HepG2 (cell line): ENCODE results near the gene PPP1R8. TPM values are rescaled to one million over a fixed set of nuclear protein-coding genes. Genes with fewer than 3 reads are reported as not detected.

Experiments used
- AGO1 ChIP-seq: fragments of 200-400 bp; formaldehyde crosslinking; IDR thresholded peaks from 2 replicates; pipeline ENCODE4 v1.6.1; 2017; ENCODE audit warnings: mild to moderate bottlenecking, low read depth, low read length, moderate library complexity; ENCODE audit not compliant: poor library complexity, severe bottlenecking
- CBX1 ChIP-seq: IDR thresholded peaks from one replicate; pipeline ENCODE4 v1.6.1; 2016; ENCODE audit warnings: antibody characterized with exemption, low read depth
- CENPX ChIP-seq: sonication (generic); formaldehyde crosslinking; IDR thresholded peaks from 2 replicates; pipeline ENCODE4 v1.9.0; 2021; ENCODE audit warnings: mild to moderate bottlenecking, missing genetic modification reagents, moderate library complexity
- DNMT1 ChIP-seq: sonication (generic); formaldehyde crosslinking; IDR thresholded peaks from 2 replicates; pipeline ENCODE4 v1.5.1; 2020; ENCODE audit warnings: mild to moderate bottlenecking, missing genetic modification reagents
- ELF4 ChIP-seq: sonication (generic); formaldehyde crosslinking; IDR thresholded peaks from 2 replicates; pipeline ENCODE4 v1.5.0; 2020; ENCODE audit warnings: missing genetic modification reagents, mild to moderate bottlenecking, moderate library complexity, borderline replicate concordance
- HDAC1 ChIP-seq: sonication (generic); formaldehyde crosslinking; IDR thresholded peaks from 2 replicates; pipeline ENCODE4 v1.5.1; 2020; ENCODE audit warnings: mild to moderate bottlenecking, missing genetic modification reagents
- JUN ChIP-seq: sonication (generic); formaldehyde crosslinking; IDR thresholded peaks from 2 replicates; pipeline ENCODE4 v1.4.0; 2020; ENCODE audit warnings: mild to moderate bottlenecking, missing genetic modification reagents
- KDM5B ChIP-seq: sonication (generic); formaldehyde crosslinking; IDR thresholded peaks from 2 replicates; pipeline ENCODE4 v1.4.0; 2020; ENCODE audit warnings: missing genetic modification reagents, mild to moderate bottlenecking, borderline replicate concordance
- NFIC ChIP-seq: IDR thresholded peaks from 2 replicates; pipeline ENCODE4 v1.6.1; 2012; ENCODE audit warnings: mild to moderate bottlenecking, low read length, inconsistent platforms
- SNRNP70 ChIP-seq: fragments of 200-400 bp; formaldehyde crosslinking; IDR thresholded peaks from 2 replicates; pipeline ENCODE4 v1.6.1; 2017; ENCODE audit warnings: mild to moderate bottlenecking, low read depth, low read length, moderate library complexity
- TEF ChIP-seq: sonication (generic); formaldehyde crosslinking; IDR thresholded peaks from 2 replicates; pipeline ENCODE4 v1.5.0; 2020; ENCODE audit warnings: missing genetic modification reagents
- ZNF329 ChIP-seq: sonication (generic); formaldehyde crosslinking; IDR thresholded peaks from 2 replicates; pipeline ENCODE4 v1.9.0; 2021; ENCODE audit warnings: low read depth, mild to moderate bottlenecking, missing genetic modification reagents
- ZNF484 ChIP-seq: sonication (generic); formaldehyde crosslinking; IDR thresholded peaks from 2 replicates; pipeline ENCODE4 v1.5.1; 2020; ENCODE audit warnings: mild to moderate bottlenecking, low read depth, missing genetic modification reagents, borderline replicate concordance
- ZNF615 ChIP-seq: sonication (generic); formaldehyde crosslinking; IDR thresholded peaks from 2 replicates; pipeline ENCODE4 v1.5.0; 2020; ENCODE audit warnings: mild to moderate bottlenecking, missing genetic modification reagents, borderline replicate concordance
- ZNF646 ChIP-seq: sonication (generic); formaldehyde crosslinking; IDR thresholded peaks from 2 replicates; pipeline ENCODE4 v1.9.0; 2021; ENCODE audit warnings: mild to moderate bottlenecking, missing genetic modification reagents
- ZSCAN12 ChIP-seq: sonication (generic); formaldehyde crosslinking; IDR thresholded peaks from 2 replicates; pipeline ENCODE4 v1.9.0; 2021; ENCODE audit warnings: mild to moderate bottlenecking, missing genetic modification reagents
- ZSCAN9 ChIP-seq: IDR thresholded peaks from 2 replicates; pipeline ENCODE4 v1.6.1; 2016; ENCODE audit warnings: borderline replicate concordance
- polyA plus RNA-seq, 8 experiments: library from polyadenylated mRNA; depleted of rRNA in 3 of 8; stranded (reverse) in 7 of 8; unstranded in 1 of 8; fragments of >200 nt; fragmentation: Illumina TruSeq in 4 of 8; extraction: Trizol in 4 of 8; gene quantifications; 2 replicates each; pipeline versions ENCODE4 v1.2.1 to v1.2.3, GENCODE V29; 2011 to 2016; ENCODE audit warnings: low read depth in 4 of 8, missing spikeins in 1 of 8, mixed read lengths in 1 of 8; ENCODE audit not compliant: insufficient read depth in 1 of 8
- total RNA-seq, 5 experiments: library from RNA; depleted of rRNA; stranded (reverse); fragments of >200 nt; fragmentation: Illumina TruSeq; extraction: Trizol; gene quantifications; 2 replicates each; pipeline ENCODE4 v1.2.3, GENCODE V29; 2016; ENCODE audit warnings: low read depth in 1 of 5
- TF ChIP-seq, protein P1 (sequence below): sonication (generic); formaldehyde crosslinking; IDR thresholded peaks from 2 replicates; pipeline ENCODE4 v1.5.0; 2020; ENCODE audit warnings: mild to moderate bottlenecking, missing genetic modification reagents, borderline replicate concordance

Gene PPP1R8
- total and polyA plus RNA-seq, 2 of the 13 experiments (the other 11 are each of a cell fraction or from before 2014, with no cell fraction given): 38.3 to 62.2 TPM

- TF ChIP-seq HDAC1 (CRISPR knock-in tag): peak; percentile 97
- TF ChIP-seq SNRNP70: no peak
- no peak; the same call in 1 of the 2 replicates for TF ChIP-seq KDM5B
- TF ChIP-seq ELF4: no peak
- TF ChIP-seq JUN (CRISPR knock-in tag): 0 out of 2 replicates have a peak, but pooled peaks have one; percentile 33
- no peak for TF ChIP-seq ZNF484 (CRISPR knock-in tag)
- no peak for TF ChIP-seq ZNF646 (CRISPR knock-in tag)
- peak; percentile 52 for TF ChIP-seq AGO1
- no peak for TF ChIP-seq CENPX (CRISPR knock-in tag)
- no peak; the same call in 1 of the 2 replicates for TF ChIP-seq ZNF615 (CRISPR knock-in tag)
- no peak for TF ChIP-seq NFIC
- TF ChIP-seq ZNF329 (CRISPR knock-in tag): no peak
- TF ChIP-seq CBX1: no peak
- TF ChIP-seq ZSCAN12: 0 out of 2 replicates have a peak, but pooled peaks have one; percentile 43
- TF ChIP-seq, protein P1, sequence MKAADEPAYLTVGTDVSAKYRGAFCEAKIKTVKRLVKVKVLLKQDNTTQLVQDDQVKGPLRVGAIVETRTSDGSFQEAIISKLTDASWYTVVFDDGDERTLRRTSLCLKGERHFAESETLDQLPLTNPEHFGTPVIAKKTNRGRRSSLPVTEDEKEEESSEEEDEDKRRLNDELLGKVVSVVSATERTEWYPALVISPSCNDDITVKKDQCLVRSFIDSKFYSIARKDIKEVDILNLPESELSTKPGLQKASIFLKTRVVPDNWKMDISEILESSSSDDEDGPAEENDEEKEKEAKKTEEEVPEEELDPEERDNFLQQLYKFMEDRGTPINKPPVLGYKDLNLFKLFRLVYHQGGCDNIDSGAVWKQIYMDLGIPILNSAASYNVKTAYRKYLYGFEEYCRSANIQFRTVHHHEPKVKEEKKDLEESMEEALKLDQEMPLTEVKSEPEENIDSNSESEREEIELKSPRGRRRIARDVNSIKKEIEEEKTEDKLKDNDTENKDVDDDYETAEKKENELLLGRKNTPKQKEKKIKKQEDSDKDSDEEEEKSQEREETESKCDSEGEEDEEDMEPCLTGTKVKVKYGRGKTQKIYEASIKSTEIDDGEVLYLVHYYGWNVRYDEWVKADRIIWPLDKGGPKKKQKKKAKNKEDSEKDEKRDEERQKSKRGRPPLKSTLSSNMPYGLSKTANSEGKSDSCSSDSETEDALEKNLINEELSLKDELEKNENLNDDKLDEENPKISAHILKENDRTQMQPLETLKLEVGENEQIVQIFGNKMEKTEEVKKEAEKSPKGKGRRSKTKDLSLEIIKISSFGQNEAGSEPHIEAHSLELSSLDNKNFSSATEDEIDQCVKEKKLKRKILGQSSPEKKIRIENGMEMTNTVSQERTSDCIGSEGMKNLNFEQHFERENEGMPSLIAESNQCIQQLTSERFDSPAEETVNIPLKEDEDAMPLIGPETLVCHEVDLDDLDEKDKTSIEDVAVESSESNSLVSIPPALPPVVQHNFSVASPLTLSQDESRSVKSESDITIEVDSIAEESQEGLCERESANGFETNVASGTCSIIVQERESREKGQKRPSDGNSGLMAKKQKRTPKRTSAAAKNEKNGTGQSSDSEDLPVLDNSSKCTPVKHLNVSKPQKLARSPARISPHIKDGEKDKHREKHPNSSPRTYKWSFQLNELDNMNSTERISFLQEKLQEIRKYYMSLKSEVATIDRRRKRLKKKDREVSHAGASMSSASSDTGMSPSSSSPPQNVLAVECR: peak; percentile 86
- TF ChIP-seq ZSCAN9 (CRISPR knock-in tag): no peak
- TF ChIP-seq DNMT1 (CRISPR knock-in tag): 0 out of 2 replicates have a peak, but pooled peaks have one; percentile 26
- peak; percentile 75; the same call in 1 of the 2 replicates for TF ChIP-seq TEF (CRISPR knock-in tag)
Measured at GRCh38 chr1:27830621-27831440, at the start of gene PPP1R8 (continued).
